Right lobe of liver (tissue), 6 donors: ENCODE results near the gene HOXA1. TPM values are rescaled to one million over a fixed set of nuclear protein-coding genes. Genes with fewer than 3 reads are reported as not detected.

Source experiments
- ATAC-seq, 4 donors: fragments of 200-7000 bp; cut with Tn5 transposase; one replicate each; pipeline ENCODE4 v1.9.1; 2020; ENCODE audit warnings: mild to moderate bottlenecking in 4 of 4, moderate library complexity in 4 of 4
- DNase-seq, 3 donors: peaks; one replicate each; pipeline ENCODE4 v3.0.0-alpha.2; 2020
- H3K27ac ChIP-seq, 3 donors: fragments of 200-600 bp; one replicate each; pipeline ENCODE4 v1.8.0; 2022
- H3K27me3 ChIP-seq, 2 donors: fragments of 200-600 bp; one replicate each; pipeline ENCODE4 v1.8.0; 2022
- H3K36me3 ChIP-seq, 4 donors: fragments of 200-600 bp; sonication (generic) in 1 of 4; one replicate each; pipeline versions ENCODE4 v1.5.1 to v1.8.0; 2017 to 2022; ENCODE audit warnings: control low read depth in 1 of 4
- H3K4me1 ChIP-seq, 4 donors: fragments of 200-600 bp; sonication (generic) in 1 of 4; one replicate each; pipeline versions ENCODE4 v1.5.1 to v1.8.0; 2017 to 2022; ENCODE audit warnings: control low read depth in 1 of 4
- H3K4me3 ChIP-seq, 3 donors: fragments of 200-600 bp; one replicate each; pipeline ENCODE4 v1.8.0; 2022
- H3K9me3 ChIP-seq, 4 donors: fragments of 200-600 bp; sonication (generic) in 1 of 4; one replicate each; pipeline versions ENCODE4 v1.5.1 to v1.8.0; 2017 to 2022; ENCODE audit warnings: control low read depth in 1 of 4
- POLR2A ChIP-seq: fragments of 450-650 bp; IDR thresholded peaks from one replicate; pipeline ENCODE4 v1.6.1; 2017; ENCODE audit warnings: antibody characterized with exemption, mild to moderate bottlenecking
- WGBS: methylation state at CpG from one replicate; pipeline ENCODE4 v1.1.6; 2018; ENCODE audit warnings: low coverage, low lambda C conversion rate; ENCODE audit not compliant: insufficient coverage; ENCODE audit errors: missing lambda C conversion rate; 5-methylcytosine and 5-hydroxymethylcytosine counted together
- intact Hi-C, 2 donors: fragments of 100-400 bp; cut with DNase I; formaldehyde crosslinking; loops; one replicate each; pipeline versions ENCODE4 v1.11.2 to v1.14.1; 2022
- total RNA-seq, 6 experiments: library from RNA; depleted of rRNA in 2 of 6; stranded (reverse); fragments of >200 nt in 2 of 6; fragmentation: NEBNext Ultra II Directional in 3 of 6; extraction: Animal tissue kit (Norgen Biotek cat#: 25700) in 3 of 6; gene quantifications; one replicate each; pipeline versions ENCODE4 v1.1.0 to v1.2.4, GENCODE V29; 2016 to 2023
- TF ChIP-seq, protein P1 (sequence below), 4 donors: fragments of 200-600 bp in 3 of 4; fragments of 450-650 bp in 1 of 4; IDR thresholded peaks; one replicate each; pipeline versions ENCODE4 v1.5.1 to v1.8.0; 2016 to 2022; ENCODE audit warnings: antibody characterized with exemption in 4 of 4, mild to moderate bottlenecking in 2 of 4
- donor health status: DM: no; HTN: yes; CAD: no.
- donor health status: DM: no; HTN: no; CAD: no.
- donor health status: DM: no; HTN: no; CAD: no.
- donor health status: DM: no; HTN: yes; CAD: no.
- donor health status: DM: no; HTN: yes; CAD: no.

The HOXA1 gene
- total RNA-seq, 6 experiments from 2014 or later = 0.09 to 0.31 (median 0.17) TPM; not detected in 1

DNA sequence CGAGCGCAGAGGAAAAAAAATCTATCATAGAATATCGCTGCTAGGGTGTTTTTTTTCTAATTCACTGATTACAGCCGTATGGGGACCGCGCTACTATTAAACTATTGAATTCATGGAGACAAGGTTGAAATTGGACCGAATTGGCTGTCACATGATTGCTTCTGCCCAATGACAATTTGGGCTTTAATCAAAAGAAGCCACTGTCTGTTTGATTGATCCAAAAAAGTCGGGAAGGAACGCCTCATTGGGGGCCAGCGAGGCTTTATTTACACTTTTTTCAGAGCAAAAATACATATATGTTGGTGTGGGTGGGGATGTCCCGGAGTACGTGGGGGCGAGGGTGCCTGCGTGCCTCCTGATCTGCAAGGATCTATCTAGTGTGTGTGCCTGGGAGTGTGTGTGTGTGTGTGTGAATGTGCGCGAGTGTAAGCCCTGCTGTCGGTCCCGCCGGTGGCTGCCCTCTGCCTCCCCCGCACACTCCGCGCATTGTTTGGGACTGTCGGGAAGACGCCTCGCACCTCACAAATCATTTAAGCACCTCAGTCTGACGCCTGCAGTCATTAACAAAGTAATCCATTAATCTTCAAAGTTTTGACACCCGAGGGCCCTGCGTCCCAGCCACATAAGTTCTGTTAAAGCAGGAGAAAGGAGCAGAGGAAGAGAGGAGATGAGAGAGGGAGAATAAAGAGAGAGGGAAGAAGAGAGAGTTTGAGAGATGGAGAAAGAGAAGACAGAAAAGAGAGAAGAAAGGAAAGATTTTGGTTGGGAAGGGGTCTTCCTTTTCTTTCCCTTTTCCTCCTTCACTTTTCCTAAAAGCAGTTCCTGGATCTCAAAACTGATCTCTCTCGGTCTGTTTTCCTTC is 7.0 kb upstream of the HOXA1 start, which contains the start of gene HOXA2:
Gene HOXA2 (minus strand): TSS at position 103 of the 862 bp plus-strand sequence. CDS start 183 bp downstream, outside the sequence.
- peaks cover 0 to 3% (median 0%) of the 10 kb centered on the region in 4 donors for H3K4me1 ChIP-seq
- peak within 1 kb of the TSS; percentile 50 to 80 (median 71) for H3K27ac ChIP-seq
- H3K36me3 ChIP-seq = no peaks in the 10 kb centered on the region
- peak within 1 kb of the TSS in 2 of 3 donors; percentile 23 to 36 for H3K4me3 ChIP-seq
- no peaks in the 10 kb centered on the region for H3K9me3 ChIP-seq
- TF ChIP-seq POLR2A = no peak
- TF ChIP-seq, protein P1, sequence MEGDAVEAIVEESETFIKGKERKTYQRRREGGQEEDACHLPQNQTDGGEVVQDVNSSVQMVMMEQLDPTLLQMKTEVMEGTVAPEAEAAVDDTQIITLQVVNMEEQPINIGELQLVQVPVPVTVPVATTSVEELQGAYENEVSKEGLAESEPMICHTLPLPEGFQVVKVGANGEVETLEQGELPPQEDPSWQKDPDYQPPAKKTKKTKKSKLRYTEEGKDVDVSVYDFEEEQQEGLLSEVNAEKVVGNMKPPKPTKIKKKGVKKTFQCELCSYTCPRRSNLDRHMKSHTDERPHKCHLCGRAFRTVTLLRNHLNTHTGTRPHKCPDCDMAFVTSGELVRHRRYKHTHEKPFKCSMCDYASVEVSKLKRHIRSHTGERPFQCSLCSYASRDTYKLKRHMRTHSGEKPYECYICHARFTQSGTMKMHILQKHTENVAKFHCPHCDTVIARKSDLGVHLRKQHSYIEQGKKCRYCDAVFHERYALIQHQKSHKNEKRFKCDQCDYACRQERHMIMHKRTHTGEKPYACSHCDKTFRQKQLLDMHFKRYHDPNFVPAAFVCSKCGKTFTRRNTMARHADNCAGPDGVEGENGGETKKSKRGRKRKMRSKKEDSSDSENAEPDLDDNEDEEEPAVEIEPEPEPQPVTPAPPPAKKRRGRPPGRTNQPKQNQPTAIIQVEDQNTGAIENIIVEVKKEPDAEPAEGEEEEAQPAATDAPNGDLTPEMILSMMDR (IDR thresholded peaks at IDR 0.05) = no peak
- peak in 3 of 4 donors; percentile 24 to 40 (median 32) for ATAC-seq
- intact Hi-C loops = no loop called here
- H3K27me3 ChIP-seq = peaks cover 0 to 31% of the 10 kb centered on the region in 2 donors
- WGBS = 4% methylated on average over 27 of the region's 29 CpGs
- DNase-seq = no peak

DNA sequence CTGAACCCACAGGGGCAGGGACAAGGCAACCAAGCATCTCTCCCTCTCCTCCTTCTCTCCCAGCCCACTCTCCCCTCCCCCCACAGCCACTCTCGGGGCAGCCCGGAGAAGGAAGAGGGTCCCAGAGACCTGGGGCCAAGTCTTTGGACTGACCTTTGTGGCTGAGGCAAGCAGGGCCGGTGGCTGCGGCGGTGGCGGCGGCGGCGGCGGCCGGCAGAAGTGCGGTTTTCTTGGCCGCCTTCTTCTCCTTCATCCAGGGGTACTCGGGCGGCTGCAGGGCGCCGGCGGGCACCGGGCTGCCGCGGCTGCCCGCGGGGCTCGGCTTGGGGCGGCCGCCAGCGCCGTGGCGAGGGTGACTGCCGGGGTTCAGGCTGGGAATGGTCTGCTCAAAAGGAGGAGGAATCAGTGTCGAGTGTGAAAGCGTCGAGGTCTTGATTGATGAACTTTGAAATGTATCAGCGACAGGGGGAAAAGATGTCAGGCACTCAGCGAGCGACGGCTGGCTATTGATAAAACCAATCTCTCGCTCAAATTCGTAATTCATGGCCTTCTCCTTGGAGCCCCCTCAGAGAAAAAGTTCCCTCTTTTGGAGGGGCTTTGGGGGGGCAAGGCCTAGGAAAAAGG is 6.3 kb upstream of the HOXA1 start:
- H3K4me1 ChIP-seq = peaks cover 0 to 3% (median 0%) of the 10 kb centered on the region in 4 donors
- peaks cover 0 to 31% of the 10 kb centered on the region in 2 donors for H3K27me3 ChIP-seq
- DNase-seq (no peak), ATAC-seq (no peak)
- H3K9me3 ChIP-seq = no peaks in the 10 kb centered on the region
- WGBS = 2% methylated on average over 28 of the region's 39 CpGs
- TF ChIP-seq, protein P1 (IDR thresholded peaks at IDR 0.05) = no peak
- TF ChIP-seq POLR2A = no peak
- intact Hi-C loops = no loop called here
- H3K27ac ChIP-seq = peak overlapping the region; percentile 50 to 80 (median 71)
- peak overlapping the region in 2 of 3 donors; percentile 23 to 36 for H3K4me3 ChIP-seq
- no peaks in the 10 kb centered on the region for H3K36me3 ChIP-seq

DNA sequence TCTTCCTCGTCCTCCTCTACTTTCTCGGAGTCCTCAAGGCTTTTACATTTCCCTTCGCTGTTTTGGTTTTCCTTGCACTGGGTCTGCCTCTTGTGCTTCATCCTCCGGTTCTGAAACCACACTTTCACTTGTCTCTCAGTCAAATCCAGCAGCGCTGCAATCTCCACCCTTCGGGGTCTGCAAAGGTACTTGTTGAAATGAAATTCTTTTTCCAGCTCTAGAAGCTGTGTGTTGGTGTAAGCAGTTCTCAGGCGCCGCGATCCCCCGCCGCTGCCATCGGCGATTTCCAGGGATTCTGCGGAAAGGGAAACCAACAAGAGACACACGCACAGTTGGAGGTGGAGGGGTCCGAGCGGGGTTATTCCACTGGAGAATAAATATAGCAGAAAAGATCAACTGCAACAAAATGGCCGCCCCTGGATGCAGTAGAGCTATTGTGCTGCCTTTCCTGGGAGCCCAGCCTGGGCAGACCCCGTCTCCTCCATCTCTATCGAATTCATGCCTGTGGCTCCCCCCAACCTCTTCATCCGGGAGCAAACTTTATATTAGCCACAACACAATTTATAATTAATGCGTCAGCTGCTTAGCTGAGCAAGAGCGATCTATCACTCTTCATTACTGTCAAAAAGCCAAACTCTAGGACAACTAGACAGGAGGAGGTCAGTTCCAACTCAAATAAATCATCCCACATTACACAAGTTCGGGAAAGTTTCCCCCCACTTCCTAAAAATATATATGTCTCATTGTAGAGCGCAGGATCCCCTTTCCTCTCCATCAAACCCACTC is 5.6 kb upstream of the HOXA1 start:
- Histone ChIP-seq H3K27me3 (peaks cover 0 to 31% of the 10 kb centered on the region in 2 donors), H3K9me3 (no peaks in the 10 kb centered on the region), H3K4me3 (peak overlapping the region in 2 of 3 donors; percentile 23 to 36), H3K4me1 (peaks cover 0 to 3% (median 0%) of the 10 kb centered on the region in 4 donors), H3K27ac (peak overlapping the region; percentile 50 to 80 (median 71)), H3K36me3 (no peaks in the 10 kb centered on the region)
- DNase-seq (no peak), ATAC-seq (no peak)
- TF ChIP-seq POLR2A = no peak
- TF ChIP-seq, protein P1 (IDR thresholded peaks at IDR 0.05) = no peak
- WGBS = 28% methylated on average over 22 of the region's 25 CpGs
- intact Hi-C loops = no loop called here

DNA sequence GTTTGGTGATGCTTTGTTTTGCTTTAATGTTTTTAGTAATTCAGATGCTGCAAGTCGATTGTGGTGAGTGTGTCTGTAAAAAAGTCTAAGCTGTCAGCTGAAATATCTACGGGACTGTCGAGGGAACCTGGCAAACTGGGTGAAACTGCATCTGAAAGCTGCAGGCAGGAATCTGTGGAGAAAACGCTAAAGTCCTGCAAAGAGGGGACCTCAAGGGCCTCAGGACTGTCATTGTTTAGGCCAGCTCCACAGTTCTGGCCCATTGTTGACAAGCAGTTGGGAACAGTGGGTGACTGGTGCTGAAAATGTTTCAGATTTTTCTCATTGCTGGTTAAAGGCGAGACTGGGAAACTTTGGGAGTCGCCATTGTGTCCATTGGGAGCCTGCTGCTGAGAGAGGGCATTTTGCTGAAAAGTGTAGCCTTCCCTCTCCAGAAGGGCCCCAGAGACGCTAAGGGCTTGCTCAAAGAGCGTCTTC is 4.9 kb upstream of the HOXA1 start:
- TF ChIP-seq, protein P1 (IDR thresholded peaks at IDR 0.05) = no peak
- TF ChIP-seq POLR2A = no peak
- Histone ChIP-seq H3K9me3 (no peaks in the 10 kb centered on the region), H3K4me3 (peak overlapping the region in 1 of 3 donors; percentile 36), H3K27ac (peak overlapping the region; percentile 39 to 80 (median 71)), H3K27me3 (peaks cover 0 to 31% of the 10 kb centered on the region in 2 donors), H3K4me1 (peaks cover 0 to 3% (median 0%) of the 10 kb centered on the region in 4 donors), H3K36me3 (no peaks in the 10 kb centered on the region)
- intact Hi-C loops = no loop called here
- WGBS = 24% methylated on average over 5 of the region's 8 CpGs
- ATAC-seq (no peak), DNase-seq (no peak)
